Occipital lobe (tissue), 2 donors: ENCODE results near the gene PPP3CA. TPM values are rescaled to one million over a fixed set of nuclear protein-coding genes. Genes with fewer than 3 reads are reported as not detected.
A peak's percentile ranks its signal among the peaks of the same experiment; 100 is the strongest.
"Not testable (repeated sequence)": the region's sequence is repeated elsewhere in the genome, so short reads cannot be mapped to it uniquely, and the experiment has no call there.

Experiments used
- DNase-seq: peaks from one replicate; lab custom pipeline; 2025; lab: John Stamatoyannopoulos, UW
- total RNA-seq: library from RNA; depleted of rRNA; stranded (reverse); fragments of >200 nt; gene quantifications from one replicate; pipeline ENCODE4 v1.2.3, GENCODE V29; 2014

Gene PPP3CA
- total RNA-seq, 1 donor from 2014 or later, result 159 TPM

GRCh38 chr4:101217353-101218031 lies 129.8 kb downstream of the PPP3CA start:
- DNase-seq, result no peak

- DNase-seq, result no peak
Observed at GRCh38 chr4:101211146-101211553, 136.2 kb downstream of the PPP3CA start.

GRCh38 chr4:101210331-101210730 lies 137.0 kb downstream of the PPP3CA start:
- DNase-seq, result no peak

- no peak for DNase-seq
Observed at GRCh38 chr4:101208171-101208570, 139.2 kb downstream of the PPP3CA start.

- DNase-seq, result no peak
Observed at GRCh38 chr4:101205916-101206315, 141.4 kb downstream of the PPP3CA start.

- no peak for DNase-seq
Observed at GRCh38 chr4:101201421-101201820, 145.9 kb downstream of the PPP3CA start.

- DNase-seq, result no peak
Observed at GRCh38 chr4:101200561-101200960, 146.8 kb downstream of the PPP3CA start.

GRCh38 chr4:101199507-101200285 lies 147.6 kb downstream of the PPP3CA start:
- DNase-seq, result no peak

- no peak for DNase-seq
Observed at GRCh38 chr4:101198682-101199339, 148.5 kb downstream of the PPP3CA start.

- DNase-seq, result no peak
Observed at GRCh38 chr4:101197350-101197749, 150.0 kb downstream of the PPP3CA start.

GRCh38 chr4:101192244-101192643 lies 155.1 kb downstream of the PPP3CA start:
- no peak for DNase-seq

- DNase-seq, result peak; percentile 36
Observed at GRCh38 chr4:101191302-101192098, 155.8 kb downstream of the PPP3CA start.

- DNase-seq, result no peak
Observed at GRCh38 chr4:101190751-101191150, 156.6 kb downstream of the PPP3CA start.

GRCh38 chr4:101188906-101189305 lies 158.4 kb downstream of the PPP3CA start:
- no peak for DNase-seq

- no peak for DNase-seq
Observed at GRCh38 chr4:101187841-101188240, 159.5 kb downstream of the PPP3CA start.

- no peak for DNase-seq
Observed at GRCh38 chr4:101186567-101187184, 160.7 kb downstream of the PPP3CA start.

GRCh38 chr4:101184668-101185067 lies 162.7 kb downstream of the PPP3CA start:
- DNase-seq, result no peak

- DNase-seq, result no peak
Observed at GRCh38 chr4:101183666-101184373, 163.5 kb downstream of the PPP3CA start.

- no peak for DNase-seq
Observed at GRCh38 chr4:101183221-101183620, 164.1 kb downstream of the PPP3CA start.

GRCh38 chr4:101182688-101183087 lies 164.6 kb downstream of the PPP3CA start:
- not testable (repeated sequence) for DNase-seq
